ENCODE results near the gene FPR3. TPM values are rescaled to one million over a fixed set of nuclear protein-coding genes. Genes with fewer than 3 reads are reported as not detected.
"Not testable (repeated sequence)": the region's sequence is repeated elsewhere in the genome, so short reads cannot be mapped to it uniquely, and the experiment has no call there.

FPR3 gene
- total RNA-seq, result 10 to 100 TPM; 11.0 TPM
- long read RNA-seq, partial matches to known transcripts, result 0 of 1 reads
- long read RNA-seq, other reads (novel, unspliced or antisense), result 1 of 1 reads

- intact Hi-C loops (cut with DNase I), result no loop called here
- ATAC-seq (no peak), DNase-seq (no peak)
Observed at GRCh38 chr19:51794885-51795490, at the start of gene FPR3. FPR3 (plus strand) TSS chr19:51795157; CDS start chr19:51823749, 28,592 bp downstream.

GRCh38 chr19:51746731-51747130 is 48.2 kb upstream of the FPR3 start:
- DNase-seq, result no peak
- no peak for ATAC-seq
- intact Hi-C loops (cut with DNase I), result no loop called here

- no peak for DNase-seq
- ATAC-seq, result no peak
- intact Hi-C loops (cut with DNase I), result no loop called here
Observed at GRCh38 chr19:51749979-51750378, 45.0 kb upstream of the FPR3 start.

GRCh38 chr19:51750400-51751094 is 44.4 kb upstream of the FPR3 start:
- no peak for ATAC-seq
- no peak for DNase-seq
- intact Hi-C loops (cut with DNase I), result no loop called here

- peak; percentile 47 to 77 for ATAC-seq
- intact Hi-C loops (cut with DNase I), result no loop called here
- DNase-seq, result no peak
Observed at GRCh38 chr19:51751655-51752054, 43.3 kb upstream of the FPR3 start, which contains the start of gene FPR1. FPR1 (minus strand) TSS chr19:51751878; CDS start chr19:51746994, 4,884 bp downstream.

GRCh38 chr19:51754109-51754508 is 40.8 kb upstream of the FPR3 start:
- DNase-seq (no peak), ATAC-seq (peak in 1 of 2 donors; percentile 55)
- intact Hi-C loops (cut with DNase I), result no loop called here

GRCh38 chr19:51754770-51755169 is 40.2 kb upstream of the FPR3 start:
- ATAC-seq, result no peak
- intact Hi-C loops (cut with DNase I), result no loop called here
- DNase-seq, result no peak

- intact Hi-C loops (cut with DNase I), result no loop called here
- no peak for ATAC-seq
Observed at GRCh38 chr19:51755571-51755970, 39.4 kb upstream of the FPR3 start.

GRCh38 chr19:51760697-51761356 is 34.1 kb upstream of the FPR3 start, which contains the start of gene FPR2:
FPR2 (plus strand) TSS chr19:51761180; CDS start chr19:51768659, 7,479 bp downstream.
- intact Hi-C loops (cut with DNase I), result no loop called here
- ATAC-seq (no peak), DNase-seq (no peak)

More at GRCh38 chr19:51755571-51755970, 39.4 kb upstream of the FPR3 start:
- DNase-seq, result no peak

GRCh38 chr19:51761696-51762095 is 33.3 kb upstream of the FPR3 start:
- DNase-seq (no peak), ATAC-seq (no peak)
- intact Hi-C loops (cut with DNase I), result no loop called here

- intact Hi-C loops (cut with DNase I), result no loop called here
- ATAC-seq (no peak), DNase-seq (no peak)
Observed at GRCh38 chr19:51765086-51765485, 29.9 kb upstream of the FPR3 start.

- ATAC-seq, result no peak
- intact Hi-C loops (cut with DNase I), result no loop called here
- no peak for DNase-seq
Observed at GRCh38 chr19:51766461-51766860, 28.5 kb upstream of the FPR3 start.

- intact Hi-C loops (cut with DNase I), result loop anchor here in 1 of 2 donors (5.0 kb wide), 1 partner anchor 46 kb away; no protein-coding TSS in a partner anchor
- ATAC-seq, result peak in 1 of 2 donors; percentile 69
Observed at GRCh38 chr19:51771376-51772130, 23.4 kb upstream of the FPR3 start.

GRCh38 chr19:51772977-51773376 is 22.0 kb upstream of the FPR3 start:
- ATAC-seq (no peak), DNase-seq (no peak)
- intact Hi-C loops (cut with DNase I), result loop anchor here in 1 of 2 donors (5.0 kb wide), 1 partner anchor 44 kb away; no protein-coding TSS in a partner anchor

More at GRCh38 chr19:51771376-51772130, 23.4 kb upstream of the FPR3 start:
- DNase-seq, result no peak

- intact Hi-C loops (cut with DNase I), result loop anchor here in 1 of 2 donors (5.0 kb wide), 1 partner anchor 304 kb away; no protein-coding TSS in a partner anchor
- DNase-seq, ATAC-seq: not testable (repeated sequence)
Observed at GRCh38 chr19:51776561-51776960, 18.4 kb upstream of the FPR3 start.

- DNase-seq (peak; percentile 69), ATAC-seq (peak; percentile 94 to 97)
- intact Hi-C loops (cut with DNase I), result loop anchor here in 1 of 2 donors (5.0 kb wide), 1 partner anchor 306 kb away; no protein-coding TSS in a partner anchor
Observed at GRCh38 chr19:51777570-51778462, 17.1 kb upstream of the FPR3 start.

GRCh38 chr19:51779181-51779580 is 15.8 kb upstream of the FPR3 start:
- no peak for DNase-seq
- ATAC-seq, result no peak
- intact Hi-C loops (cut with DNase I), result loop anchor here in 1 of 2 donors (5.0 kb wide), 1 partner anchor 307 kb away; no protein-coding TSS in a partner anchor

- ATAC-seq, result no peak
- intact Hi-C loops (cut with DNase I), result loop anchor here in 1 of 2 donors (5.0 to 10.0 kb wide), 2 partner anchors 65 to 307 kb away; no protein-coding TSS in a partner anchor
Observed at GRCh38 chr19:51779703-51780102, 15.3 kb upstream of the FPR3 start.

More at GRCh38 chr19:51779703-51780102, 15.3 kb upstream of the FPR3 start:
- no peak for DNase-seq

Data from left cardiac atrium (tissue), 4 donors.